Mesendoderm (in vitro differentiated cells): ENCODE measurements around the gene CHD2.

ENCODE experiments used
- DNase-seq: peaks from one replicate; pipeline ENCODE4 v3.0.0; 2013
- H2AK5ac ChIP-seq: 2 replicates; pipeline ENCODE4 v1.6.1; 2013; ENCODE audit warnings: low read length, inconsistent platforms
- H2BK120ac ChIP-seq: 2 replicates; pipeline ENCODE4 v1.6.1; 2013; ENCODE audit warnings: low read depth, mild to moderate bottlenecking, low read length, moderate library complexity, mixed read lengths
- H2BK15ac ChIP-seq: replicated peaks from 2 replicates; pipeline ENCODE4 v1.6.1; 2013; ENCODE audit warnings: low read depth, mild to moderate bottlenecking, moderate library complexity
- H2BK5ac ChIP-seq: 2 replicates; pipeline ENCODE4 v1.6.1; 2013; ENCODE audit warnings: low read length, inconsistent platforms
- H3K18ac ChIP-seq: 2 replicates; pipeline ENCODE4 v1.6.1; 2013; ENCODE audit warnings: mild to moderate bottlenecking, low read length, mixed read lengths
- H3K23ac ChIP-seq: one replicate; pipeline ENCODE4 v1.6.1; 2013; ENCODE audit warnings: low read length
- H3K27ac ChIP-seq: 2 replicates; pipeline ENCODE4 v1.5.1; 2013; ENCODE audit warnings: low read depth, mild to moderate bottlenecking, inconsistent platforms, low read length, moderate library complexity
- H3K27me3 ChIP-seq: 2 replicates; pipeline ENCODE4 v1.6.1; 2013; ENCODE audit warnings: low read length, control low read depth, mild to moderate bottlenecking, inconsistent platforms; ENCODE audit not compliant: insufficient read depth, poor library complexity
- H3K36me3 ChIP-seq: 2 replicates; pipeline ENCODE4 v1.6.1; 2013; ENCODE audit warnings: low read length, inconsistent platforms; ENCODE audit not compliant: control insufficient read depth, insufficient read depth
- H3K4ac ChIP-seq: one replicate; pipeline ENCODE4 v1.6.1; 2013; ENCODE audit warnings: low read depth, mild to moderate bottlenecking, low read length, moderate library complexity
- H3K4me1 ChIP-seq: 2 replicates; pipeline ENCODE4 v1.6.1; 2013; ENCODE audit warnings: low read depth, low read length, inconsistent platforms; ENCODE audit not compliant: control insufficient read depth
- H3K4me2 ChIP-seq: 2 replicates; pipeline ENCODE4 v1.6.1; 2013; ENCODE audit warnings: low read length
- H3K4me3 ChIP-seq: 2 replicates; pipeline ENCODE4 v1.5.1; 2013; ENCODE audit warnings: mild to moderate bottlenecking, low read length
- H3K56ac ChIP-seq: one replicate; pipeline ENCODE4 v1.6.1; 2013; ENCODE audit warnings: low read length
- H3K79me1 ChIP-seq: 2 replicates; pipeline ENCODE4 v1.6.1; 2013; ENCODE audit warnings: low read length, inconsistent platforms
- H3K79me2 ChIP-seq: 2 replicates; pipeline ENCODE4 v1.6.1; 2013; ENCODE audit warnings: mild to moderate bottlenecking, low read length; ENCODE audit not compliant: control insufficient read depth, insufficient read depth
- H3K9ac ChIP-seq: 2 replicates; pipeline ENCODE4 v1.6.1; 2013; ENCODE audit warnings: low read length, inconsistent platforms
- H4K5ac ChIP-seq: one replicate; pipeline ENCODE4 v1.6.1; 2013; ENCODE audit warnings: low read length
- H4K8ac ChIP-seq: one replicate; pipeline ENCODE4 v1.6.1; 2013; ENCODE audit warnings: low read depth, mild to moderate bottlenecking, control low read depth, low read length, moderate library complexity
- WGBS: extraction: QIAGEN DNeasy Blood & Tissue Kit; methylation state at CpG from one replicate; pipeline ENCODE4 v1.1.7; 2013; ENCODE audit warnings: low lambda C conversion rate, missing lambda C conversion rate; ENCODE audit not compliant: insufficient coverage; ENCODE audit errors: extremely low coverage; 5-methylcytosine and 5-hydroxymethylcytosine counted together

Gene CHD2

DNA sequence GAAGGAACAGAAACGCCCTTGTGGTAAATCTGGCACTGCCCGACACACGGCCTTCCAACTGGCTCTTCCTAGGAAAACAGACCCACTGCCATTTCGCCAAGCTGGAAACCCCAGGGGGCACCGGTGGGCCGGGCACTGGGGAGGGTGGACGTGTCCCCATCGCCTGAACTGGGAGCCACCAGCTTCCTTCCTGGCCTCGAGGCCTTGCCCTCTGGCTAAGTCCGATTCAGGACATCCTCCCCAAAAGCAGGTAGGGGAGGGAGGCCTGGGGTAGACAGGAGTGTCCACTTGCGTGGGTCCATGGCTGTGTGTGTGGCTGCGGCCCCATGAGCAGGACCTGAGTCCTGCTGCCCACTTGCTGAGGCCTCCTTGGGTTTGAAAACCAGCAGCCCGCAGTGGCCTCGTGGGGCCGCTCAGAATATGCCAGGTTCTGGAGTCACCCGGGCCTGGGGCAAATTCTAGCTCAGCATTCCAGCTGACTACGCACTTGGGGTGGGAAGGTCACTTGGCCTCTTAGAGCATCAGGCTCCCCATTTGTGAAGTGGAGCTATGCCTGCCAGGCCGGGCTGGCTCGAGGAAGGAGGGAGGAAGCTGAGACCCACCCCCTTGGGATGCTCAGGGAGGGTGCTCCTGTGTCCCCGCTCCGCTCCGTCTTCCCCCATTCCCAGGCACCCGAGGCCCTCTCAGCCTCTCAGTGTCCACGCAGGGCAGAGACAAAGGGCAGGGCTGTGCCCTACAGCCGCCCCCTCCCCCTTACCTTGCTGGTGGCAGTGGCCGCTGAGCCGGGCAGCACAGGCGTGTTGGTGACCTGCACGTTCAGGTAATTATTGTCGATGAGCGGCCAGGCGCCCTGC, 151.3 kb downstream of the CHD2 start:
- Histone ChIP-seq H3K4me1 (no peaks in the 10 kb centered on the region), H3K4ac (no peak overlapping the region), H3K4me2 (no peak overlapping the region), H3K79me1 (no peaks in the 10 kb centered on the region), H3K4me3 (no peak overlapping the region), H3K27ac (no peak overlapping the region), H2AK5ac (no peak overlapping the region), H3K9ac (no peak overlapping the region), H3K18ac (no peak overlapping the region), H3K79me2 (no peaks in the 10 kb centered on the region), H2BK5ac (no peak overlapping the region), H3K23ac (no peak overlapping the region), H4K5ac (no peak overlapping the region), H3K36me3 (no peaks in the 10 kb centered on the region), H4K8ac (no peak overlapping the region), H3K56ac (no peak overlapping the region), H2BK15ac (no peak overlapping the region), H2BK120ac (no peak overlapping the region), H3K27me3 (no peaks in the 10 kb centered on the region)
- DNase-seq, result no peak
- WGBS, result no CpG with 5 or more reads among the region's 32 CpGs

- no peak for DNase-seq
Observed at GRCh38 chr15:93052090-93052879, 152.2 kb downstream of the CHD2 start.

DNA sequence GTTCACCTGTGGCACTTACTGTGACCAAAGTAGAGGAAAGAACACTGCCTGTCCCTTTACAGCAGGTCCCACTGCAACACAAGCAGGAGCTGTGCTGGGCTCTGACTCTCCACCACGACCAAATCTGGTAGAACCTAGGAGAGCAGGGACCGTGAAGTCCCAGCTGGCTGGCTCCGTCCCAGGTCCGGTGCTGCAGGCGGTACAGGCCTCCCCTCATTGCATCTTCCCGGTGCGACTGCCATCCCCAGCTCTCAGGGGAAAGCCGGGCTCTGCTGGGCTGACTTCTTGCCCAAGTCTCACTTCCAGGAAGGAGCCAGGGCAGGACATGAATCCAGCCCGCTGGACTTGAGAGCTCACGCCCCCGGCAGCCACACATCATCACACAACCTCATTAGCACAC, 155.1 kb downstream of the CHD2 start:
- Histone ChIP-seq H2AK5ac (no peak overlapping the region), H3K4me1 (no peaks in the 10 kb centered on the region), H4K5ac (no peak overlapping the region), H2BK15ac (no peak overlapping the region), H3K79me1 (no peaks in the 10 kb centered on the region), H3K4ac (no peak overlapping the region), H3K79me2 (no peaks in the 10 kb centered on the region), H4K8ac (no peak overlapping the region), H3K27ac (no peak overlapping the region), H3K23ac (no peak overlapping the region), H2BK5ac (no peak overlapping the region), H3K4me3 (no peak overlapping the region), H3K4me2 (no peak overlapping the region), H3K18ac (no peak overlapping the region), H3K9ac (no peak overlapping the region), H3K56ac (no peak overlapping the region), H3K27me3 (no peaks in the 10 kb centered on the region), H2BK120ac (no peak overlapping the region), H3K36me3 (no peaks in the 10 kb centered on the region)
- WGBS, result no CpG with 5 or more reads among the region's 11 CpGs
- no peak for DNase-seq

More at GRCh38 chr15:93052090-93052879, 152.2 kb downstream of the CHD2 start:
- H4K8ac ChIP-seq, result no peak overlapping the region
- no CpG with 5 or more reads among the region's 39 CpGs for WGBS
- no peaks in the 10 kb centered on the region for H3K4me1 ChIP-seq
- H3K27me3 ChIP-seq, result no peaks in the 10 kb centered on the region
- no peak overlapping the region for H3K23ac ChIP-seq
- H3K18ac ChIP-seq, result no peak overlapping the region
- H3K79me2 ChIP-seq, result no peaks in the 10 kb centered on the region
- H3K4ac ChIP-seq, result no peak overlapping the region
- no peaks in the 10 kb centered on the region for H3K36me3 ChIP-seq
- H3K27ac ChIP-seq, result no peak overlapping the region
- H3K4me2 ChIP-seq, result no peak overlapping the region
- no peak overlapping the region for H3K56ac ChIP-seq
- no peak overlapping the region for H3K4me3 ChIP-seq
- no peak overlapping the region for H2BK15ac ChIP-seq
- H3K79me1 ChIP-seq, result no peaks in the 10 kb centered on the region
- no peak overlapping the region for H4K5ac ChIP-seq
- H2BK120ac ChIP-seq, result no peak overlapping the region
- H2AK5ac ChIP-seq, result no peak overlapping the region
- no peak overlapping the region for H3K9ac ChIP-seq
- H2BK5ac ChIP-seq, result no peak overlapping the region

DNA sequence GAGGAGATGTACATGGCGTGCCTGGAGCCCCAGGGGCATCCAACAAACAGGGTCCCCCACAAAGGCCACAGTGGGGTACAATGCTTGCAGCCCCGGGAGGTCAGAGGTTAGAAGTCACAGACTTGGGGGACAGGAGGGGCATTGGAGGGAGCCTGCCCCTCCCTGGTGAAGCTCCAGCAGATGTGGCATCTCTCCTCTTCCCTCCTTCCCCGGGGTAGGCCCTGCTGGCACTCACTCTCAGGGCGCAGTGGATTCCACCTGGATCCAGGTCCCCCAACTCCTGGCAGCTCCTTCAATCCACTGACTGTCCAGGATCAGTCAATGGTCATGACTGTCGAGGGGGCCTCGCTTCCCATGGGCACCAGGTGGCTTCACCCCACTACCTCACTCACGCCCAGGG, 156.7 kb downstream of the CHD2 start:
- Histone ChIP-seq H2BK120ac (no peak overlapping the region), H3K4me2 (no peak overlapping the region), H3K18ac (no peak overlapping the region), H3K23ac (no peak overlapping the region), H3K9ac (no peak overlapping the region), H4K8ac (no peak overlapping the region), H2AK5ac (no peak overlapping the region), H3K56ac (no peak overlapping the region), H3K36me3 (no peaks in the 10 kb centered on the region), H3K79me2 (no peaks in the 10 kb centered on the region), H2BK5ac (no peak overlapping the region), H3K4ac (no peak overlapping the region), H3K27ac (no peak overlapping the region), H3K4me3 (no peak overlapping the region), H2BK15ac (no peak overlapping the region), H4K5ac (no peak overlapping the region), H3K4me1 (no peaks in the 10 kb centered on the region), H3K27me3 (no peaks in the 10 kb centered on the region), H3K79me1 (no peaks in the 10 kb centered on the region)
- WGBS, result no CpG with 5 or more reads among the region's 7 CpGs
- DNase-seq, result no peak

DNA sequence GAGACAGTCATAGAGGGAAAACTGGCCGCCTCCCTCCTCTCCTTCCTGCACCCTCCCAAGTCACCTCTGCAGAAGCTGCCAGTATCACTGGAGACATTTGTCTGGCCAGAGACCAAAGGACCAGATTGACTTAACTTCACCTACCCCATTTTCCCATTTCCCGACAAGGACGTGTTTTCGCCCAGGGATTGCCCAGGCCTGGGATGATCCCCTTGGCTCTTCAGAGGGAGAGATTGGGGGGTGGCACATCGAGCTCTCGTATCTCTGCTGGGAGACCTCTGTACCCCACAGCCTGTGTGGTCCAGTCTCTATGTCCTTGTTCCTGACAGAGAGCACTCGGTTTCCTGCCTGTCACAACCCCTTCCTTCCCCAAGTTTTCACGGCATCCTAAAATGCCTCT, 157.5 kb downstream of the CHD2 start:
- Histone ChIP-seq H3K23ac (no peak overlapping the region), H3K4me3 (no peak overlapping the region), H3K36me3 (no peaks in the 10 kb centered on the region), H2AK5ac (no peak overlapping the region), H3K4me2 (no peak overlapping the region), H3K4ac (no peak overlapping the region), H3K27ac (no peak overlapping the region), H3K79me2 (no peaks in the 10 kb centered on the region), H4K8ac (no peak overlapping the region), H2BK5ac (no peak overlapping the region), H3K4me1 (no peaks in the 10 kb centered on the region), H2BK120ac (no peak overlapping the region), H3K27me3 (no peaks in the 10 kb centered on the region), H3K18ac (no peak overlapping the region), H3K9ac (no peak overlapping the region), H2BK15ac (no peak overlapping the region), H3K79me1 (no peaks in the 10 kb centered on the region), H4K5ac (no peak overlapping the region), H3K56ac (no peak overlapping the region)
- no peak for DNase-seq
- no CpG with 5 or more reads among the region's 8 CpGs for WGBS
